Chondrocyte (in vitro differentiated cells): ENCODE data around the gene GARNL3. TPM values are rescaled to one million over a fixed set of nuclear protein-coding genes. Genes with fewer than 3 reads are reported as not detected.

ENCODE experiments used
- DNase-seq: peaks from one replicate; pipeline ENCODE4 v3.0.0; 2021; ENCODE audit warnings: mixed read lengths, low spot score
- H3K27ac Mint-ChIP-seq: one replicate; pipeline ENCODE4 v1.8.0; 2021; ENCODE audit warnings: mild to moderate bottlenecking, moderate library complexity, mixed read lengths; ENCODE audit not compliant: unreplicated experiment
- H3K27me3 Mint-ChIP-seq: 2 replicates; pipeline ENCODE4 v1.8.0; 2021; ENCODE audit warnings: low read depth, mixed read lengths
- H3K36me3 Mint-ChIP-seq: 2 replicates; pipeline ENCODE4 v1.8.0; 2021; ENCODE audit warnings: low read depth, mixed read lengths
- H3K4me1 Mint-ChIP-seq: 2 replicates; pipeline ENCODE4 v1.8.0; 2021; ENCODE audit warnings: low read depth, mild to moderate bottlenecking, mixed read lengths
- H3K4me3 Mint-ChIP-seq: one replicate; pipeline ENCODE4 v1.8.0; 2021; ENCODE audit warnings: mild to moderate bottlenecking, moderate library complexity, mixed read lengths; ENCODE audit not compliant: unreplicated experiment
- H3K9me3 Mint-ChIP-seq: 2 replicates; pipeline ENCODE4 v1.8.0; 2021; ENCODE audit warnings: low read depth, mixed read lengths
- CTCF ChIP-seq: fragments of 200-600 bp; sonication (generic); IDR thresholded peaks from 2 replicates; pipeline ENCODE4 v1.5.0; 2021; ENCODE audit warnings: antibody characterized with exemption, mild to moderate bottlenecking, moderate library complexity
- total RNA-seq: library from RNA; stranded (reverse); gene quantifications from 3 replicates; pipeline ENCODE4 v1.2.1, GENCODE V29; 2021

The GARNL3 gene
- total RNA-seq, 1 donor from 2014 or later: 8.9 TPM

- H3K27me3 Mint-ChIP-seq: no peaks in the 10 kb centered on the region
- no peaks in the 10 kb centered on the region for H3K36me3 Mint-ChIP-seq
- H3K4me1 Mint-ChIP-seq: peaks cover 11% of the 10 kb centered on the region
- no peak overlapping the region for H3K27ac Mint-ChIP-seq
- H3K4me3 Mint-ChIP-seq: peak overlapping the region; percentile 81
- no peaks in the 10 kb centered on the region for H3K9me3 Mint-ChIP-seq
- DNase-seq: no peak
- no peak for TF ChIP-seq CTCF
These were observed 40.8 kb upstream of the GARNL3 start for GRCh38 chr9:127223810-127224177.

GRCh38 chr9:127224178-127224882 lies 40.2 kb upstream of the GARNL3 start:
- H3K27ac Mint-ChIP-seq: peak overlapping the region; percentile 87
- peak overlapping the region; percentile 81 for H3K4me3 Mint-ChIP-seq
- H3K27me3 Mint-ChIP-seq: no peaks in the 10 kb centered on the region
- no peaks in the 10 kb centered on the region for H3K36me3 Mint-ChIP-seq
- no peak for DNase-seq
- TF ChIP-seq CTCF: peak; percentile 73
- no peaks in the 10 kb centered on the region for H3K9me3 Mint-ChIP-seq
- peaks cover 11% of the 10 kb centered on the region for H3K4me1 Mint-ChIP-seq

GRCh38 chr9:127224883-127225739 lies 39.5 kb upstream of the GARNL3 start:
- DNase-seq: no peak
- peak overlapping the region; percentile 87 for H3K27ac Mint-ChIP-seq
- peaks cover 14% of the 10 kb centered on the region for H3K4me1 Mint-ChIP-seq
- H3K27me3 Mint-ChIP-seq: no peaks in the 10 kb centered on the region
- no peaks in the 10 kb centered on the region for H3K9me3 Mint-ChIP-seq
- TF ChIP-seq CTCF: no peak
- H3K36me3 Mint-ChIP-seq: no peaks in the 10 kb centered on the region
- peak overlapping the region; percentile 81 for H3K4me3 Mint-ChIP-seq

DNA sequence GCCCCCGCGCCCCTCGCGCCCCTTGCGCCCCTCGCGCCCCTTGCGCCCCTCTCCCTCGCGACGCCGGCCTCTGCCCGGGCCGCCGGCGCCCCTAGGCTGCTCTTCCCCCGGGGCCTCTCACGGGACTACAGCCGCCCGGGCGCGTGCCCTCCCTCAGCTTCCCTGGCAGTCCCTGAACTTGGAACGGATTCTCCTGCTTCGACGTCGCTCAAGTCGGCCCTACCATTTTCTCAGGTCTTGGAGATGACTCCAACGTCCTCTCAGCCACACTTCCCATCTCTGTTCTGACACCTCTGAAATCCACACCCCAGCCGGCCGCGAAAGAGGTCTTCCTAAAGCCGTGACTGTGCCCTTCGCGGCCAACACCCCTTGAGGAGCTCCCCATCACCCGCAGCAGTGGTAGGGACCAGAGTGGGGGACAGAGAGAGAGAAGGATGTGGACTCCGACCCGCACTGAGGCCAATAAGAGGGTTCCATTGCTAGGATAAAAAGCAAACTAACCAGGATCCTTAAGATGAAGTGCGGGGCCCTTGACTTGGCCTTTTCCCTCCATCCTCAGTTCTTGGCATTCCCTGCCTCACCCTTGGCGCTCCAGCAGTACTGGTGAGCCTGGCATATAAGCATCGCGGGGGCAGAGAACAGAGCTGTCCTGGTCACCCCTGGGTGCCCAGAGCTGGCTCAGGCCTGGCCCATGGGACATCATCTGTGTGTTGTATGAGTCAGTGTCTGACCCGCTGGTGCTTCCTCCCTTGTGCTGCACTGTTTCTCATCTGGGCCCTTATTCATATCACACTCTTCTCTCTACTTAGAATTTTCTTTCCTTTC lies 38.6 kb upstream of the GARNL3 start:
- no peaks in the 10 kb centered on the region for H3K27me3 Mint-ChIP-seq
- DNase-seq: no peak
- H3K4me3 Mint-ChIP-seq: peak overlapping the region; percentile 77
- H3K27ac Mint-ChIP-seq: peak overlapping the region; percentile 33
- H3K36me3 Mint-ChIP-seq: no peaks in the 10 kb centered on the region
- TF ChIP-seq CTCF: no peak
- no peaks in the 10 kb centered on the region for H3K9me3 Mint-ChIP-seq
- peaks cover 14% of the 10 kb centered on the region for H3K4me1 Mint-ChIP-seq
